HS-27A (cell line): ENCODE measurements around the gene CACNA1E.

ENCODE experiments used
- DNase-seq: peaks from one replicate; pipeline ENCODE4 v3.0.0-alpha.2; 2012; ENCODE audit warnings: low read depth, missing footprints

The CACNA1E gene

GRCh38 chr1:181685211-181685610 is 201.9 kb downstream of the CACNA1E start:
- no peak for DNase-seq

- no peak for DNase-seq
These were observed 218.6 kb downstream of the CACNA1E start for GRCh38 chr1:181701891-181702290.

- no peak for DNase-seq
These were observed 221.2 kb downstream of the CACNA1E start for GRCh38 chr1:181704546-181704945.

GRCh38 chr1:181711820-181712219 is 228.5 kb downstream of the CACNA1E start:
- DNase-seq: no peak

DNA sequence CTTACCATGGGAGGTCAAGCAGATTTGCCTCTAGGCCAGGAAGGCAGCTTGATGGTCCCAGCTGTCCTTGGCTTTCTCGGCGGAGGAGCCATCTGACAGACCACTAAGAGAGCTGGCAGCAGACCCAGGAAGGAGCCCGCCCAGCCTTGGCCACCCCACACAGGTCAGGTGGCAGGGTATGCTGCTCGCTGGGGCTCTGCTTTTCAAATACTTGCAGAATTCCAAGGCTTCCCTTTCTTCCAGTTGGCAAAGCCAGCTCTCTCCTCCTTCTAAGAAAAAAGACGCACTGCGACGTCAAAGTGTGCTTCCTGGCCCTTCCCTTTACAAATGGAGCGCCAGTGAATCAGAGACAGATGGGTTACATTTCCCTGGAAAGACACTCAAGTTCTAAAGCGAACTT is 229.4 kb downstream of the CACNA1E start:
- no peak for DNase-seq

DNA sequence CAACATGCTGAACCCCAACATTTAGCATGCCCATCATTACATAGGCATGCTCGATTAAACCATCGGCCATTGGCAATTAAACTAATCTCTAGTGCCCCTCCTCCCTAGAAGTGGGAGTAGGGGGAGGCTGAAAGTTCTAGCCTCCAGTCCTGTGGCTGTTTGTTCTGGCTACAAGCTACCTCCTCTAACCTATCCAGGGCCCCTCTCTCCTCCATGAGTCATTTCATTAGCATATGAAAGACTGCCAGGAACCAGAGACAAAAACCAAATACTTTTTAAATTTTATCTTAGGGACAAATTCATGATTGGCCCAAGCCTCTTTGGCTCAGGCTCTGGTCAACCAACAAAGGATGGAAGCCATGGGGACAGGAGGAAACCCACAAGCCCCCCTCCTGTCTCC is 231.1 kb downstream of the CACNA1E start:
- DNase-seq: no peak

DNA sequence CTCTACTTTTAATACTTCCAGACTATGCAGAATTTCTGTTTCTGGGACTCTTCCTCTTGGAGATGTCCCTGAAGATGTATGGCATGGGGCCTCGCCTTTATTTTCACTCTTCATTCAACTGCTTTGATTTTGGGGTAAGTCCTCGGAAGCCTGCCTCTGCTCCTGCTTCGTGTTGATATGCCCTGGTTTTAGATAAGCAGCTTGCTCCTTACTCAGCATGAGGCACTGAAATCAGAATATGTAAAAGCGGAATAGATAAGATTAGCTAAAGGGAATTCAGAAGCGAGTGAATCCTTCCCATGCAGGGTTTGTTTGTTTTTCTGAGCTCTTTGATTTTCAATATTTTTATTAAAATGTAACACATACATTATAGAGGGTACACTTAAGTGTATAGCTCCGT is 234.7 kb downstream of the CACNA1E start:
- no peak for DNase-seq

- DNase-seq: no peak
These were observed 243.1 kb downstream of the CACNA1E start for GRCh38 chr1:181726320-181727012.

GRCh38 chr1:181730606-181731005 is 247.3 kb downstream of the CACNA1E start:
- no peak for DNase-seq

DNA sequence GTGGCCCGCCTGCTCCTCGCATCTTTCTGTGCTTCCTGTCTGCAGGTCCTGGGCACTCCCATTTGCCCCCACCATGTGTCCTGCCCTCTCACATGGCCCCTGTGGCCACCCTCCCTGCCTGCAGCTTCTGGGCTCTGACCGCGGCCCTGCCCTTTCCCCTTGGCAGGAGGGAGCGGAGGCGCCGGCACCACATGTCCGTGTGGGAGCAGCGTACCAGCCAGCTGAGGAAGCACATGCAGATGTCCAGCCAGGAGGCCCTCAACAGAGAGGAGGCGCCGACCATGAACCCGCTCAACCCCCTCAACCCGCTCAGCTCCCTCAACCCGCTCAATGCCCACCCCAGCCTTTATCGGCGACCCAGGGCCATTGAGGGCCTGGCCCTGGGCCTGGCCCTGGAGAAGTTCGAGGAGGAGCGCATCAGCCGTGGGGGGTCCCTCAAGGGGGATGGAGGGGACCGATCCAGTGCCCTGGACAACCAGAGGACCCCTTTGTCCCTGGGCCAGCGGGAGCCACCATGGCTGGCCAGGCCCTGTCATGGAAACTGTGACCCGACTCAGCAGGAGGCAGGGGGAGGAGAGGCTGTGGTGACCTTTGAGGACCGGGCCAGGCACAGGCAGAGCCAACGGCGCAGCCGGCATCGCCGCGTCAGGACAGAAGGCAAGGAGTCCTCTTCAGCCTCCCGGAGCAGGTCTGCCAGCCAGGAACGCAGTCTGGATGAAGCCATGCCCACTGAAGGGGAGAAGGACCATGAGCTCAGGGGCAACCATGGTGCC is 249.1 kb downstream of the CACNA1E start:
- DNase-seq: no peak

DNA sequence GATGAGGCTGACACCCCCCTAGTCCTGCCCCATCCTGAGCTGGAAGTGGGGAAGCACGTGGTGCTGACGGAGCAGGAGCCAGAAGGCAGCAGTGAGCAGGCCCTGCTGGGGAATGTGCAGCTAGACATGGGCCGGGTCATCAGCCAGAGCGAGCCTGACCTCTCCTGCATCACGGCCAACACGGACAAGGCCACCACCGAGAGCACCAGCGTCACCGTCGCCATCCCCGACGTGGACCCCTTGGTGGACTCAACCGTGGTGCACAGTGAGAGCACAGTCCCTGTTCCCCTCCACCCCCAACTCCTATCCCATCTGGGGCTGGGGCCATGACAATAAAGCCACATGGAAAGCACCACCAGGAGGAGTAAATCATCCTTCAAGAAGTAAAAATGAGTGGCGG is 250.2 kb downstream of the CACNA1E start:
- no peak for DNase-seq

DNA sequence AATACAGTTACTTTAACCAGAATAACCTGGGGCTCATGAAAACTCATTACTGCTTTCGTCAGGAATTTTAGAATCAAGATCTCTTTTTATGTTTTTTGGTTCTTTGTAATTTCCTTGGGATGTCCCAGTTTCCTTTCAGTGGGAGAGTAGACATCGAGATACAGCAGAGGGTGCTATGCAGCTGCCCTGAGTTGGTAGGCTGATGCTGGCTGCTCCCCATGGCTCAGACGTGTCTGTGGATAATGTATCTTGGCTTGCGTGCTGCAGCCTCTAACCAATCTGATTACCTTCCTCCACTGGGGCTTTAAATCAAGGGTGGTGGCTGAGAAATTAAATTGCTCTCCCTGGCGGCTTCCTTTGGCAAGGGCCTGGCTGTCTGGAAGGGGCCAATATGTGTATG is 253.7 kb downstream of the CACNA1E start:
- no peak for DNase-seq

- DNase-seq: no peak
These were observed 255.9 kb downstream of the CACNA1E start for GRCh38 chr1:181739214-181739613.

DNA sequence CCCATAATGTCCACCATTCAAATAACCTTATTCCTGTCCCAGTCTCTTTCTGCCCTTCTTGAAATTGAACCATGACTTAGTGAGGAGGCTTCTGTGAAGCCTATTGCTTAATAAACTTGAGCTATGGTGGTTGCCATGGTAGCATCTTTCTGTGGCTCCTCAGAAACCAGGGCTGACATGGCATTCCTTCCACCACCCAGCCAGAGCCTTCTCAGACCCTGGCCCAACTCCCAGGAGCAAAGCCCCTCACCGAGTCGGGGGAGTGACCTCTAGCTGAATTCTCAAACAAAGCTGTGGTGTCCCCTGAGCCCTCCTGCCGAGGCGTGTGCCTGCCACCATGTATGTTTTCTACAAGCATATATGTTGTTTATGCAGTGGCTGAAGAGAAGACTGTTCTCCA is 259.1 kb downstream of the CACNA1E start:
- DNase-seq: no peak

GRCh38 chr1:181743878-181744312 is 260.6 kb downstream of the CACNA1E start:
- DNase-seq: no peak

GRCh38 chr1:181746224-181746623 is 262.9 kb downstream of the CACNA1E start:
- DNase-seq: no peak

DNA sequence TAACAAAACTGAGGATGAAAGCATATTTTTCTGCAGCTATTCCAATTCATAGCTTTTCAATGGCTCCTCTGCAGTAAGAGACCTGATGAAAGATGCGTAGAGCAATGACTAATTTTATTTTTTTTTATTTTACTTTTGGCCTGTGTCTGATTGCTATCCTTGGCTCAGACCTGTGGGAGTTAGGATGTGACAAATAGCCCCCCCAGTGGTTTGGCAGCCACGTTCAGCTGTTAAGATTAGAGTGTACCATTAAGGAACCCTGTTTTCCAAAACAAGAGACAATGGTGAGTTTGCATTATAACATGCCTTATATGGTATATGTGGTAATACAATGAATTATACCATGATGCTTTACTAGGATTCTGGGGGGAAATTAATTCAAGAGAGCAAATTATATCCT is 264.7 kb downstream of the CACNA1E start:
- DNase-seq: no peak

GRCh38 chr1:181754103-181754502 is 270.8 kb downstream of the CACNA1E start:
- no peak for DNase-seq

DNA sequence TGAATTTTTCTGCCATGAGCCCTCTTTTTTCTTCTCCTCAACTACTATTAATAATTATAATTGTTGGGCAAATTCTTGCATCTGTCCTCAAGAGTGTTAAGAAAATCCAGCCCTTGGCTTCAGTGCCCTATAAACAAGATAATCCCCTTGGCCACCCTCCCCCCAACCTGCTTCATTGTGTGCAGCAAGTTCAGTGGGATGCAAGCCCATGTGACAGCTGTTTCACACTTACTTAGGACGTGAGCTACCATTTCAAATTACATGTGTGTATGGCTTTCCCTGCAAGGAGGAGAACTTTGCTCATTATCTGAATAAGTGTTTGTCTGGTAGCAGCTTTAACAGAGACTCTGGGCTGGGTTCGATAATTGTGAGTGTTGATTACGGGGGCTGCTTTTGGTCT is 276.2 kb downstream of the CACNA1E start:
- no peak for DNase-seq

GRCh38 chr1:181763736-181764135 is 280.4 kb downstream of the CACNA1E start:
- no peak for DNase-seq

DNA sequence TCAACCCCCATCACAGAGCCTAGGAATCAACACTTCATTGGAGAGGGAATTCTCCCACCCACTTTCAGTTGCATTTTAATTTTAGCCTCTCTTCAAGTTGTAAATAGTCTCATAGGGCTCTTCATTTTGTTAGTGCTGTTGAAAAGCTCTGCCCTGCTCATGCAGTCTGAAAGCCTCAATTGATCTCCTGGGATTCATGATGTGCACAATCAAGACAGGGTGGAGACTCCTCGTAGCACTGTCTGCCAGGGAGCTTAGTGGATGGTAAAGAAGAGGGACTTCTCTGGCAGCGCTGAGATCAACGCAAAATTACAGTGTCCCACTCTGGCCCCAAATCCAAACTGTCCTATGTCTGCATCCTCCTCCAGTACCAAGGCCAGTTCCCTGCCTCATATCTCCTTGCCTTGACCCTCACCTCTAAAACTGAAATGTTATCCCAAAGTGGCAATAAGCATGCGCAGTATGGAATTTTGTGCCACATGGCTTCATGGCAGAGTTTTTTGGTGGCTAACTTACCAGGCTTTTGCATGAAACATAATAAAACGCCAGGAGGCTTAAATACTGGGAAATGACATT is 282.2 kb downstream of the CACNA1E start:
- no peak for DNase-seq

- no peak for DNase-seq
These were observed 283.8 kb downstream of the CACNA1E start for GRCh38 chr1:181767001-181767708.
